ENCODE data around the gene ATP11A. TPM values are rescaled to one million over a fixed set of nuclear protein-coding genes. Genes with fewer than 3 reads are reported as not detected.

Gene ATP11A
- total and polyA plus RNA-seq, 2 experiments from 2014 or later: 12.3 to 52.6 TPM

DNA sequence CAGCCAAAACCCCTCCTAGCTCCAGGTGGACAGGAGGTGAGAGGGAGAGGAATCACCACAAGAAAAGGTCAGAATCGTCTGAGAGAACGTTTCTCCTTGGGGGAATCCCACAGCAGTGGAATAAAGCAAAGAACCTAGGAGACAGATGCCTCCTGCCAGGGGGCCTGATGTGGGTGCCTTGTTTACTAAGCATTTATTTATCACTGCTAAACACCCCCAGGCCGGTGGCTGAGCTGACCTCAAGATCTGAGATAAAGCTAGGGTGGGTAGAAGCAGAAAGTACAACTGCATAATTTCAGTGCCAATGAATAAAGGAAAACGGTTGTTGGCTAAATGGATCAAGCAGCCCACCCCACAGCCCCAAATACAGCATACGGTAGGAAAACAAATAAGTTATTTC is 33.9 kb upstream of the ATP11A start:
- Histone ChIP-seq H3K27ac (ENCODE audit: low read depth) (no peak overlapping the region), H3K4me3 (no peak overlapping the region), H3K9me2 (ENCODE audit: insufficient read depth) (no peaks in the 10 kb centered on the region), H3K4me2 (no peak overlapping the region), H3K27me3 (ENCODE audit: insufficient read depth) (no peaks in the 10 kb centered on the region), H4K20me1 (replicated peaks; ENCODE audit: insufficient read depth) (no peaks in the 10 kb centered on the region), H3K4me1 (ENCODE audit: insufficient read depth) (peaks cover 3% of the 10 kb centered on the region), H3F3A (replicated peaks; ENCODE audit: low read depth) (no peaks in the 10 kb centered on the region), H2AFZ (no peak overlapping the region), H3K79me2 (replicated peaks; ENCODE audit: insufficient read depth) (no peaks in the 10 kb centered on the region), H3K36me3 (ENCODE audit: insufficient read depth) (no peaks in the 10 kb centered on the region)
- Mint-ChIP-seq H3K4me3 (no peak overlapping the region), H3K9me3 (no peaks in the 10 kb centered on the region), H3K27ac (no peak overlapping the region), H3K27me3 (ENCODE audit: insufficient read depth, low read depth, poor library complexity) (peaks cover 9% of the 10 kb centered on the region), H3K36me3 (ENCODE audit: low read depth) (no peaks in the 10 kb centered on the region), H3K4me1 (peaks cover 11% of the 10 kb centered on the region; the same call in 2 of the 3 replicates)
- TF ChIP-seq, protein P1, sequence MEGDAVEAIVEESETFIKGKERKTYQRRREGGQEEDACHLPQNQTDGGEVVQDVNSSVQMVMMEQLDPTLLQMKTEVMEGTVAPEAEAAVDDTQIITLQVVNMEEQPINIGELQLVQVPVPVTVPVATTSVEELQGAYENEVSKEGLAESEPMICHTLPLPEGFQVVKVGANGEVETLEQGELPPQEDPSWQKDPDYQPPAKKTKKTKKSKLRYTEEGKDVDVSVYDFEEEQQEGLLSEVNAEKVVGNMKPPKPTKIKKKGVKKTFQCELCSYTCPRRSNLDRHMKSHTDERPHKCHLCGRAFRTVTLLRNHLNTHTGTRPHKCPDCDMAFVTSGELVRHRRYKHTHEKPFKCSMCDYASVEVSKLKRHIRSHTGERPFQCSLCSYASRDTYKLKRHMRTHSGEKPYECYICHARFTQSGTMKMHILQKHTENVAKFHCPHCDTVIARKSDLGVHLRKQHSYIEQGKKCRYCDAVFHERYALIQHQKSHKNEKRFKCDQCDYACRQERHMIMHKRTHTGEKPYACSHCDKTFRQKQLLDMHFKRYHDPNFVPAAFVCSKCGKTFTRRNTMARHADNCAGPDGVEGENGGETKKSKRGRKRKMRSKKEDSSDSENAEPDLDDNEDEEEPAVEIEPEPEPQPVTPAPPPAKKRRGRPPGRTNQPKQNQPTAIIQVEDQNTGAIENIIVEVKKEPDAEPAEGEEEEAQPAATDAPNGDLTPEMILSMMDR (conservative IDR thresholded peaks at IDR 0.05; ENCODE audit: low read depth in 2 of 2): no peak
- TF ChIP-seq ZNF114 (CRISPR knock-in tag; IDR thresholded peaks at IDR 0.05): no peak
- no peak for TF ChIP-seq EZH2 (IDR thresholded peaks at IDR 0.05; ENCODE audit: low read depth, unreplicated experiment)
- no peak for TF ChIP-seq CREB1 (CRISPR knock-in tag; IDR thresholded peaks at IDR 0.05; ENCODE audit: low read depth)
- ATAC-seq (no peak), DNase-seq (ENCODE audit: low spot score) (no peak)

- Mint-ChIP-seq H3K27ac (no peak overlapping the region), H3K27me3 (ENCODE audit: insufficient read depth, low read depth, poor library complexity) (peaks cover 12% of the 10 kb centered on the region), H3K4me1 (peaks cover 5% of the 10 kb centered on the region; the same call in 2 of the 3 replicates), H3K9me3 (no peaks in the 10 kb centered on the region; the same call in 2 of the 3 replicates), H3K36me3 (ENCODE audit: low read depth) (no peaks in the 10 kb centered on the region), H3K4me3 (no peak overlapping the region)
- Histone ChIP-seq H3K27me3 (ENCODE audit: insufficient read depth) (no peaks in the 10 kb centered on the region), H3K9me2 (ENCODE audit: insufficient read depth) (no peaks in the 10 kb centered on the region), H3K4me2 (no peak overlapping the region), H4K20me1 (replicated peaks; ENCODE audit: insufficient read depth) (no peaks in the 10 kb centered on the region), H3F3A (replicated peaks; ENCODE audit: low read depth) (no peaks in the 10 kb centered on the region), H3K27ac (ENCODE audit: low read depth) (no peak overlapping the region), H3K79me2 (replicated peaks; ENCODE audit: insufficient read depth) (no peaks in the 10 kb centered on the region), H3K36me3 (ENCODE audit: insufficient read depth) (no peaks in the 10 kb centered on the region), H3K4me3 (no peak overlapping the region), H3K4me1 (ENCODE audit: insufficient read depth) (peaks cover 2% of the 10 kb centered on the region), H2AFZ (0 out of 2 replicates have a peak overlapping the region, but pooled peaks have one; percentile 14)
- no peak for DNase-seq (ENCODE audit: low spot score)
- ATAC-seq: peak; percentile 68
- TF ChIP-seq POLR2AphosphoS5 (IDR thresholded peaks at IDR 0.05; ENCODE audit: low read depth): no peak
- TF ChIP-seq, protein P1 (conservative IDR thresholded peaks at IDR 0.05; ENCODE audit: low read depth in 2 of 2): no peak
- TF ChIP-seq REST (IDR thresholded peaks at IDR 0.05; ENCODE audit: unreplicated experiment): no peak
- no peak for TF ChIP-seq ZNF331 (CRISPR knock-in tag; IDR thresholded peaks at IDR 0.05; ENCODE audit: low read depth)
- TF ChIP-seq EZH2phosphoT487 (IDR thresholded peaks at IDR 0.05; ENCODE audit: unreplicated experiment): no peak
- TF ChIP-seq ZNF114 (CRISPR knock-in tag; IDR thresholded peaks at IDR 0.05): no peak
Measured at GRCh38 chr13:112657850-112658445, 31.9 kb upstream of the ATP11A start.

All from GM23338 (cell line).